K562 (cell line): ENCODE results near the gene NRXN3. TPM values are rescaled to one million over a fixed set of nuclear protein-coding genes. Genes with fewer than 3 reads are reported as not detected.

Experiments used
- ZNF584 ChIP-seq: fragments of 200-800 bp; sonication (Bioruptor generic); IDR thresholded peaks from 2 replicates; pipeline ENCODE4 v1.6.1; 2016; ENCODE audit warnings: low read depth, mild to moderate bottlenecking, missing genetic modification characterization, missing compliant biosample characterization
- polyA plus RNA-seq, 8 experiments: library from polyadenylated mRNA; depleted of rRNA in 4 of 8; stranded (reverse) in 5 of 8; unstranded in 3 of 8; fragments of >200 nt; fragmentation: Nextera tagmentation in 2 of 8; fragmentation: Illumina TruSeq in 1 of 8; extraction: Ambion mirVana in 2 of 8; extraction: Trizol in 1 of 8; gene quantifications; 2 replicates each; pipeline versions ENCODE4 v1.2.1 to v1.2.3, GENCODE V29; 2011 to 2014; ENCODE audit warnings: inconsistent platforms in 1 of 8, missing spikeins in 1 of 8
- total RNA-seq, 7 experiments: library from RNA; depleted of rRNA in 6 of 7; stranded (reverse); fragments of >200 nt in 6 of 7; fragmentation: Illumina TruSeq in 2 of 7; extraction: Trizol in 2 of 7; gene quantifications; 2 replicates each; pipeline versions ENCODE4 v1.2.1 to v1.2.3, GENCODE V29; 2011 to 2021; ENCODE audit warnings: low replicate concordance in 1 of 7
- TF ChIP-seq, protein P1 (sequence below): fragments of 450-650 bp; IDR thresholded peaks from 2 replicates; pipeline ENCODE4 v1.6.1; 2016; ENCODE audit warnings: mild to moderate bottlenecking, moderate library complexity
- TF ChIP-seq, protein P2 (sequence below): fragments of 450-650 bp; formaldehyde crosslinking; IDR thresholded peaks from 2 replicates; pipeline ENCODE4 v1.4.0; 2020; ENCODE audit warnings: mild to moderate bottlenecking, moderate library complexity

NRXN3 gene
- total and polyA plus RNA-seq, 9 of the 15 experiments (the other 6 are each of a cell fraction or from before 2014, with no cell fraction given), result 0.09 TPM; not detected in 8

DNA sequence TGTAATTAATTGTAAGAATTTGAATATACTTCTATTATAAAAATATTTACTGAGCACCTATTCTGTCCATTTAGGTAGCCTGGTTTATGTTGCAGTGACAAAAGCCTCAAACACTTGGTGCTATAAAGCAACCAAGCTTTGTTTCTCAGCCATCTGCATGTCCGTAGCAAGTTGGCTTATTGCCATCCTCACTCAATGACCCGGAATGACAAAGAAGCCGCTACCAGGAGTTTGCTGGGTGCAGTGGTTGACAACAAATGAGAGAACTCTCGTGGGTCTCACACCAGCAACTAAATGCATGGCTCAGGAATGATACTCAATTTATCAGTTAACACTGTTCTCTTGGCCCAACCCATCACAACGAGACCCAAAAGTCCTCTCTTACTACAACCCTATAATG lies 1488.0 kb downstream of the NRXN3 start (continued):
- TF ChIP-seq, protein P1, sequence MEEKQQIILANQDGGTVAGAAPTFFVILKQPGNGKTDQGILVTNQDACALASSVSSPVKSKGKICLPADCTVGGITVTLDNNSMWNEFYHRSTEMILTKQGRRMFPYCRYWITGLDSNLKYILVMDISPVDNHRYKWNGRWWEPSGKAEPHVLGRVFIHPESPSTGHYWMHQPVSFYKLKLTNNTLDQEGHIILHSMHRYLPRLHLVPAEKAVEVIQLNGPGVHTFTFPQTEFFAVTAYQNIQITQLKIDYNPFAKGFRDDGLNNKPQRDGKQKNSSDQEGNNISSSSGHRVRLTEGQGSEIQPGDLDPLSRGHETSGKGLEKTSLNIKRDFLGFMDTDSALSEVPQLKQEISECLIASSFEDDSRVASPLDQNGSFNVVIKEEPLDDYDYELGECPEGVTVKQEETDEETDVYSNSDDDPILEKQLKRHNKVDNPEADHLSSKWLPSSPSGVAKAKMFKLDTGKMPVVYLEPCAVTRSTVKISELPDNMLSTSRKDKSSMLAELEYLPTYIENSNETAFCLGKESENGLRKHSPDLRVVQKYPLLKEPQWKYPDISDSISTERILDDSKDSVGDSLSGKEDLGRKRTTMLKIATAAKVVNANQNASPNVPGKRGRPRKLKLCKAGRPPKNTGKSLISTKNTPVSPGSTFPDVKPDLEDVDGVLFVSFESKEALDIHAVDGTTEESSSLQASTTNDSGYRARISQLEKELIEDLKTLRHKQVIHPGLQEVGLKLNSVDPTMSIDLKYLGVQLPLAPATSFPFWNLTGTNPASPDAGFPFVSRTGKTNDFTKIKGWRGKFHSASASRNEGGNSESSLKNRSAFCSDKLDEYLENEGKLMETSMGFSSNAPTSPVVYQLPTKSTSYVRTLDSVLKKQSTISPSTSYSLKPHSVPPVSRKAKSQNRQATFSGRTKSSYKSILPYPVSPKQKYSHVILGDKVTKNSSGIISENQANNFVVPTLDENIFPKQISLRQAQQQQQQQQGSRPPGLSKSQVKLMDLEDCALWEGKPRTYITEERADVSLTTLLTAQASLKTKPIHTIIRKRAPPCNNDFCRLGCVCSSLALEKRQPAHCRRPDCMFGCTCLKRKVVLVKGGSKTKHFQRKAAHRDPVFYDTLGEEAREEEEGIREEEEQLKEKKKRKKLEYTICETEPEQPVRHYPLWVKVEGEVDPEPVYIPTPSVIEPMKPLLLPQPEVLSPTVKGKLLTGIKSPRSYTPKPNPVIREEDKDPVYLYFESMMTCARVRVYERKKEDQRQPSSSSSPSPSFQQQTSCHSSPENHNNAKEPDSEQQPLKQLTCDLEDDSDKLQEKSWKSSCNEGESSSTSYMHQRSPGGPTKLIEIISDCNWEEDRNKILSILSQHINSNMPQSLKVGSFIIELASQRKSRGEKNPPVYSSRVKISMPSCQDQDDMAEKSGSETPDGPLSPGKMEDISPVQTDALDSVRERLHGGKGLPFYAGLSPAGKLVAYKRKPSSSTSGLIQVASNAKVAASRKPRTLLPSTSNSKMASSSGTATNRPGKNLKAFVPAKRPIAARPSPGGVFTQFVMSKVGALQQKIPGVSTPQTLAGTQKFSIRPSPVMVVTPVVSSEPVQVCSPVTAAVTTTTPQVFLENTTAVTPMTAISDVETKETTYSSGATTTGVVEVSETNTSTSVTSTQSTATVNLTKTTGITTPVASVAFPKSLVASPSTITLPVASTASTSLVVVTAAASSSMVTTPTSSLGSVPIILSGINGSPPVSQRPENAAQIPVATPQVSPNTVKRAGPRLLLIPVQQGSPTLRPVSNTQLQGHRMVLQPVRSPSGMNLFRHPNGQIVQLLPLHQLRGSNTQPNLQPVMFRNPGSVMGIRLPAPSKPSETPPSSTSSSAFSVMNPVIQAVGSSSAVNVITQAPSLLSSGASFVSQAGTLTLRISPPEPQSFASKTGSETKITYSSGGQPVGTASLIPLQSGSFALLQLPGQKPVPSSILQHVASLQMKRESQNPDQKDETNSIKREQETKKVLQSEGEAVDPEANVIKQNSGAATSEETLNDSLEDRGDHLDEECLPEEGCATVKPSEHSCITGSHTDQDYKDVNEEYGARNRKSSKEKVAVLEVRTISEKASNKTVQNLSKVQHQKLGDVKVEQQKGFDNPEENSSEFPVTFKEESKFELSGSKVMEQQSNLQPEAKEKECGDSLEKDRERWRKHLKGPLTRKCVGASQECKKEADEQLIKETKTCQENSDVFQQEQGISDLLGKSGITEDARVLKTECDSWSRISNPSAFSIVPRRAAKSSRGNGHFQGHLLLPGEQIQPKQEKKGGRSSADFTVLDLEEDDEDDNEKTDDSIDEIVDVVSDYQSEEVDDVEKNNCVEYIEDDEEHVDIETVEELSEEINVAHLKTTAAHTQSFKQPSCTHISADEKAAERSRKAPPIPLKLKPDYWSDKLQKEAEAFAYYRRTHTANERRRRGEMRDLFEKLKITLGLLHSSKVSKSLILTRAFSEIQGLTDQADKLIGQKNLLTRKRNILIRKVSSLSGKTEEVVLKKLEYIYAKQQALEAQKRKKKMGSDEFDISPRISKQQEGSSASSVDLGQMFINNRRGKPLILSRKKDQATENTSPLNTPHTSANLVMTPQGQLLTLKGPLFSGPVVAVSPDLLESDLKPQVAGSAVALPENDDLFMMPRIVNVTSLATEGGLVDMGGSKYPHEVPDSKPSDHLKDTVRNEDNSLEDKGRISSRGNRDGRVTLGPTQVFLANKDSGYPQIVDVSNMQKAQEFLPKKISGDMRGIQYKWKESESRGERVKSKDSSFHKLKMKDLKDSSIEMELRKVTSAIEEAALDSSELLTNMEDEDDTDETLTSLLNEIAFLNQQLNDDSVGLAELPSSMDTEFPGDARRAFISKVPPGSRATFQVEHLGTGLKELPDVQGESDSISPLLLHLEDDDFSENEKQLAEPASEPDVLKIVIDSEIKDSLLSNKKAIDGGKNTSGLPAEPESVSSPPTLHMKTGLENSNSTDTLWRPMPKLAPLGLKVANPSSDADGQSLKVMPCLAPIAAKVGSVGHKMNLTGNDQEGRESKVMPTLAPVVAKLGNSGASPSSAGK, result no peak
- TF ChIP-seq ZNF584 (CRISPR knock-in tag), result no peak
- TF ChIP-seq, protein P2, sequence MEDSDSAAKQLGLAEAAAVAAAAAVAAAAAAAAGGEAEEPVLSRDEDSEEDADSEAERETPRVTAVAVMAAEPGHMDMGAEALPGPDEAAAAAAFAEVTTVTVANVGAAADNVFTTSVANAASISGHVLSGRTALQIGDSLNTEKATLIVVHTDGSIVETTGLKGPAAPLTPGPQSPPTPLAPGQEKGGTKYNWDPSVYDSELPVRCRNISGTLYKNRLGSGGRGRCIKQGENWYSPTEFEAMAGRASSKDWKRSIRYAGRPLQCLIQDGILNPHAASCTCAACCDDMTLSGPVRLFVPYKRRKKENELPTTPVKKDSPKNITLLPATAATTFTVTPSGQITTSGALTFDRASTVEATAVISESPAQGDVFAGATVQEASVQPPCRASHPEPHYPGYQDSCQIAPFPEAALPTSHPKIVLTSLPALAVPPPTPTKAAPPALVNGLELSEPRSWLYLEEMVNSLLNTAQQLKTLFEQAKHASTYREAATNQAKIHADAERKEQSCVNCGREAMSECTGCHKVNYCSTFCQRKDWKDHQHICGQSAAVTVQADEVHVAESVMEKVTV (CRISPR knock-in tag), result no peak
